Myometrial cell (primary cell): ENCODE data around the gene JUP. TPM values are rescaled to one million over a fixed set of nuclear protein-coding genes. Genes with fewer than 3 reads are reported as not detected.

Experiments used
- total RNA-seq: library from RNA; depleted of rRNA; stranded (reverse); fragments of >200 nt; gene quantifications from 2 replicates; pipeline ENCODE4 v1.2.3, GENCODE V29; 2015

JUP gene
- 19.0 and 26.9 TPM in 2 replicates for total RNA-seq

GRCh38 chr17:41786227-41787020 lies at the start of gene JUP:
Gene JUP, minus strand, starts transcription at chr17:41786711. Its CDS starts 14,857 bp downstream, at chr17:41771854.

GRCh38 chr17:41835800-41836549 lies 49.5 kb upstream of the JUP start, which contains the start of gene NT5C3B:
Gene NT5C3B, minus strand, starts transcription at chr17:41836232. Its CDS starts 39 bp downstream, at chr17:41836193.

GRCh38 chr17:41812381-41813151 lies 26.1 kb upstream of the JUP start, which contains the start of gene FKBP10:
Gene FKBP10, plus strand, starts transcription at chr17:41813004. Its CDS starts 31 bp downstream, at chr17:41813035.

GRCh38 chr17:41811549-41812380 lies 25.3 kb upstream of the JUP start, which contains the start of gene P3H4:
Gene P3H4, minus strand, starts transcription at chr17:41811949. Its CDS starts 34 bp downstream, at chr17:41811915.

DNA sequence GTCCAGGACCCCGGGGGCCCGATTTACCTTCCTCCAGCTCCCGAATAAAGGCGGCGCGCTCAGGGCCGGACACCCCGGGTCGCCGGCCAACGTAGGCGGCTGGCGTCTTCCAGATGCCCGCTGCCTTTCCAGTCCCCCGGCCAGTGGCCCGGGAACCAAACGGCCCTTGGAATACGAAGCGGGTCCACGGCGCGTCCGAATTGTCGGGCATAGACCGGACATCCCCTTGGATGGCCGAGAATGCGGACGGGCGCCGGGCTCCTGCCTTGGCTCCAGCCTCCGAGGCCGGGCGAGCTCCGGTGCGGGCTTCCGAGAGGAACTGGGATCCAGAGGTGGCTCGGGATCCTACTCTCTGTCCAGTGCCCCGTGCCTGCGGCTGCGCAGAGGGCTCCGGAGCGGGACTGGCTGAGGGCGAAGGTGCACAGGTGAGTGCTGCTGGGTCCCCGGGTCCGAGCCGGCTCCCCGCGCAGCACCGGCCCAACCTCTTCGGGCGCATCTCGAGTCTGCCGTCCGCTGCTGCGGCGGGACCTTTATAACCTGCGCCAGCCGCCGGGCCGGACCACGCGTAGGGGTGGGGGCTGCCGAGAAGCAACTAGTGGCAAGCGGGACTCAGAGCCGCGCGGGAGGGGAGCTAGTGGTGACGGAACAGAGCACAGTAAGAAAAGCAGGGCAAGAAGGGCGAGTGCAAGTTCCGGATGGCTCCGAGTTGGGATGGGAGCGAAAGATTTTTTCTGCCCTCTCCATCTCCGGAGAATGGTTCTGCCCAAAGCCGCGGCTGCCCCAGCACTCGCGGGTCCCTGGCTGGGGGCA lies 52.2 kb downstream of the JUP start, which contains the start of gene HAP1:
Gene HAP1 (minus strand): TSS at position 505 of the 810 bp plus-strand sequence. CDS start 9 bp downstream, at position 496.

GRCh38 chr17:41711669-41712400 lies 74.7 kb downstream of the JUP start, which contains the start of gene GAST:
Gene GAST, plus strand, starts transcription at chr17:41712331. Its CDS starts 3,106 bp downstream, at chr17:41715437.

Other genes starting within 250 kb of the JUP start
- not detected in 2 replicates for gene KRT9, start 214.7 kb downstream of the JUP start, total RNA-seq
- gene KRT14, start 199.8 kb downstream of the JUP start, total RNA-seq = not detected in 2 replicates
- not detected in 2 replicates for gene KRT16, start 173.9 kb downstream of the JUP start, total RNA-seq
- gene KRT17, start 162.1 kb downstream of the JUP start, total RNA-seq = 3.5 and 9.2 TPM in 2 replicates
- 61.0 and 63.1 TPM in 2 replicates for gene EIF1, start 97.8 kb downstream of the JUP start, total RNA-seq
- gene GAST, start 74.4 kb downstream of the JUP start, total RNA-seq = not detected in 2 replicates
- not detected in 2 replicates for gene HAP1, start 52.1 kb downstream of the JUP start, total RNA-seq
- 59.5 and 95.4 TPM in 2 replicates for gene P3H4, start 25.2 kb upstream of the JUP start, total RNA-seq
- gene FKBP10, start 26.3 kb upstream of the JUP start, total RNA-seq = 319 and 330 TPM in 2 replicates
- gene NT5C3B, start 49.5 kb upstream of the JUP start, total RNA-seq = 45.3 and 47.9 TPM in 2 replicates
- under 0.01 TPM in 1 of 2 replicates, not detected in the other for gene KLHL10, start 51.1 kb upstream of the JUP start, total RNA-seq
- gene KLHL11, start 78.7 kb upstream of the JUP start, total RNA-seq = 11.5 and 13.5 TPM in 2 replicates
- 616 and 636 TPM in 2 replicates for gene ACLY, start 132.2 kb upstream of the JUP start, total RNA-seq
- 0.71 and 1.7 TPM in 2 replicates for gene ODAD4, start 143.9 kb upstream of the JUP start, total RNA-seq
- 79.4 and 83.3 TPM in 2 replicates for gene CNP, start 180.1 kb upstream of the JUP start, total RNA-seq
- 64.6 and 67.3 TPM in 2 replicates for gene DNAJC7, start 230.7 kb upstream of the JUP start, total RNA-seq
- gene NKIRAS2, start 233.4 kb upstream of the JUP start, total RNA-seq = 42.9 and 52.8 TPM in 2 replicates